Heart left ventricle (tissue), 16 donors: ENCODE measurements around the gene CDH10. TPM values are rescaled to one million over a fixed set of nuclear protein-coding genes. Genes with fewer than 3 reads are reported as not detected.

Experiments
- ATAC-seq, 4 donors: fragments of 200-7000 bp; cut with Tn5 transposase; one replicate each; pipeline ENCODE4 v1.9.1; 2020 to 2022; ENCODE audit warnings: moderate library complexity in 4 of 4, mild to moderate bottlenecking in 3 of 4, moderate number of reproducible peaks in 1 of 4
- DNase-seq, 5 donors: peaks; one replicate each; pipeline ENCODE4 v3.0.0-alpha.2; 2020
- H3K27ac ChIP-seq, 12 donors: fragments of 200-600 bp; sonication (generic) in 4 of 12; one replicate each; pipeline versions ENCODE4 v1.5.0 to v1.8.0; 2016 to 2022; ENCODE audit warnings: mild to moderate bottlenecking in 2 of 12
- H3K27me3 ChIP-seq, 9 donors: fragments of 200-600 bp; sonication (generic) in 2 of 9; one replicate each; pipeline versions ENCODE4 v1.5.1 to v1.8.0; 2016 to 2022; ENCODE audit warnings: mild to moderate bottlenecking in 3 of 9
- H3K36me3 ChIP-seq, 9 donors: fragments of 200-600 bp; sonication (generic) in 2 of 9; one replicate each; pipeline versions ENCODE4 v1.5.0 to v1.8.0; 2018 to 2022; ENCODE audit warnings: mild to moderate bottlenecking in 2 of 9
- H3K4me1 ChIP-seq, 12 donors: fragments of 200-600 bp; sonication (generic) in 4 of 12; one replicate each; pipeline versions ENCODE4 v1.5.0 to v1.8.0; 2016 to 2022; ENCODE audit warnings: mild to moderate bottlenecking in 3 of 12
- H3K4me3 ChIP-seq, 12 donors: fragments of 200-600 bp; sonication (generic) in 4 of 12; one replicate each; pipeline versions ENCODE4 v1.5.0 to v1.8.0; 2017 to 2022; ENCODE audit warnings: mild to moderate bottlenecking in 9 of 12, moderate library complexity in 4 of 12
- H3K9me3 ChIP-seq, 12 donors: fragments of 200-600 bp; sonication (generic) in 4 of 12; one replicate each; pipeline versions ENCODE4 v1.5.0 to v1.8.0; 2016 to 2022; ENCODE audit warnings: mild to moderate bottlenecking in 1 of 12
- CTCF ChIP-seq, 12 donors: fragments of 200-600 bp; sonication (generic) in 4 of 12; IDR thresholded peaks; one replicate each; pipeline versions ENCODE4 v1.5.0 to v1.8.0; 2018 to 2022; ENCODE audit warnings: antibody characterized with exemption in 12 of 12, mild to moderate bottlenecking in 5 of 12
- POLR2A ChIP-seq, 2 donors: fragments of 450-650 bp; IDR thresholded peaks; one replicate each; pipeline ENCODE4 v1.6.1; 2017; ENCODE audit warnings: antibody characterized with exemption in 2 of 2, mild to moderate bottlenecking in 2 of 2, moderate library complexity in 2 of 2
- WGBS, 4 donors: extraction: QIAGEN DNeasy Blood & Tissue Kit in 2 of 4; methylation state at CpG; one replicate each; pipeline versions ENCODE4 v1.1.5 to v1.1.7; 2013 to 2018; 5-methylcytosine and 5-hydroxymethylcytosine counted together
- intact Hi-C, 10 donors: fragments of 100-400 bp; cut with DNase I; formaldehyde crosslinking; loops; one replicate each; pipeline versions ENCODE4 v1.11.1 to v1.14.2; 2022
- polyA plus RNA-seq, 2 donors: library from polyadenylated mRNA; stranded (reverse); fragments of 200-250 nt; gene quantifications; one replicate each; pipeline ENCODE4 v1.2.3, GENCODE V29; 2013
- total RNA-seq, 9 donors: library from RNA; depleted of rRNA in 2 of 9; stranded (reverse); fragments of >200 nt in 2 of 9; fragmentation: NEBNext Ultra II Directional in 3 of 9; extraction: Animal tissue kit (Norgen Biotek cat#: 25700) in 3 of 9; gene quantifications; one replicate each; pipeline versions ENCODE4 v1.1.0 to v1.2.4, GENCODE V29; 2016 to 2023
- donor health status: ischemic (EF 13 %, LVEDD 7.1; RV severe dilation, severe dysfunction).
- donor health status: healthy with polysubstance abuse.
- donor health status: DM: no; HTN: yes; CAD: no.
- donor health status: DM: no; HTN: no; CAD: no.
- donor health status: ischemic (EF 25% LVEDD 6.9; RV normal size, moderate dysfunction).
- donor health status: ischemic (EF 25% LVEDD 5.7; RV mildly dilated, moderate dysfunction).
- donor health status: healthy.
- donor health status: DM: yes; HTN: yes; CAD: no.
- donor health status: ischemic (EF 35%, LVEDD 5.7; RV mildly dilated, moderate dysfunction).
- donor health status: nonischemic (EF 11% LVEDD 7.7; RV severe dilation, severe dysfunction).
- donor health status: DM: yes; HTN: yes; CAD: no.
- donor health status: PGD.
- donor health status: ischemic (EF 29% LVEDD 5.4; RV normal size, mild dysfunction).
- donor health status: nonischemic (EF 23%, LVEDD 6.1; RV moderate dilation, normal function).

The CDH10 gene
- total and polyA plus RNA-seq, 11 donors: 0.25 TPM; not detected in 10

- ATAC-seq (no peak), DNase-seq (no peak)
- H3K9me3 ChIP-seq: no peaks in the 10 kb centered on the region
- intact Hi-C loops: no loop called here
- no peaks in the 10 kb centered on the region for H3K27me3 ChIP-seq
- TF ChIP-seq POLR2A (IDR thresholded peaks at IDR 0.05) (no peak), CTCF (IDR thresholded peaks at IDR 0.05) (no peak)
- H3K36me3 ChIP-seq: no peaks in the 10 kb centered on the region
- no peaks in the 10 kb centered on the region for H3K4me1 ChIP-seq
- H3K4me3 ChIP-seq: no peak overlapping the region
- 79 to 86% (median 82%) methylated on average over 3 of the region's 3 CpGs for WGBS, 4 donors
- H3K27ac ChIP-seq: no peak overlapping the region
Measured at GRCh38 chr5:24589566-24589965, 55.2 kb downstream of the CDH10 start.

- no peak for ATAC-seq
Measured at GRCh38 chr5:24585751-24586150, 59.0 kb downstream of the CDH10 start.

GRCh38 chr5:24571302-24571701 lies 73.5 kb downstream of the CDH10 start:
- DNase-seq: no peak
- TF ChIP-seq CTCF (IDR thresholded peaks at IDR 0.05) (no peak), POLR2A (IDR thresholded peaks at IDR 0.05) (no peak)
- Histone ChIP-seq H3K27ac (no peak overlapping the region), H3K4me3 (no peak overlapping the region), H3K36me3 (no peaks in the 10 kb centered on the region), H3K9me3 (peaks cover 0 to 7% (median 0%) of the 10 kb centered on the region in 12 donors), H3K27me3 (no peaks in the 10 kb centered on the region), H3K4me1 (no peaks in the 10 kb centered on the region)
- intact Hi-C loops: no loop called here
- ATAC-seq: no peak

More at GRCh38 chr5:24585751-24586150, 59.0 kb downstream of the CDH10 start:
- no peak for DNase-seq
- intact Hi-C loops: no loop called here
- Histone ChIP-seq H3K4me3 (no peak overlapping the region), H3K4me1 (no peaks in the 10 kb centered on the region), H3K9me3 (no peaks in the 10 kb centered on the region), H3K27me3 (no peaks in the 10 kb centered on the region), H3K27ac (no peak overlapping the region), H3K36me3 (no peaks in the 10 kb centered on the region)
- WGBS, 4 donors: 75 to 81% (median 78%) methylated on average over 4 of the region's 4 CpGs
- TF ChIP-seq POLR2A (IDR thresholded peaks at IDR 0.05): no peak
- TF ChIP-seq CTCF (IDR thresholded peaks at IDR 0.05): no peak

GRCh38 chr5:24566933-24567332 lies 77.8 kb downstream of the CDH10 start:
- intact Hi-C loops: no loop called here
- H3K27ac ChIP-seq: no peak overlapping the region
- DNase-seq (no peak), ATAC-seq (no peak)
- H3K4me1 ChIP-seq: no peaks in the 10 kb centered on the region
- TF ChIP-seq CTCF (IDR thresholded peaks at IDR 0.05) (no peak), POLR2A (IDR thresholded peaks at IDR 0.05) (no peak)
- no peaks in the 10 kb centered on the region for H3K36me3 ChIP-seq
- no peaks in the 10 kb centered on the region for H3K27me3 ChIP-seq
- no peak overlapping the region for H3K4me3 ChIP-seq
- H3K9me3 ChIP-seq: peaks cover 0 to 7% (median 0%) of the 10 kb centered on the region in 12 donors
